ENCODE measurements around the gene MFAP3.
"Not testable (repeated sequence)": the region's sequence is repeated elsewhere in the genome, so short reads cannot be mapped to it uniquely, and the experiment has no call there.

MFAP3 gene

DNA sequence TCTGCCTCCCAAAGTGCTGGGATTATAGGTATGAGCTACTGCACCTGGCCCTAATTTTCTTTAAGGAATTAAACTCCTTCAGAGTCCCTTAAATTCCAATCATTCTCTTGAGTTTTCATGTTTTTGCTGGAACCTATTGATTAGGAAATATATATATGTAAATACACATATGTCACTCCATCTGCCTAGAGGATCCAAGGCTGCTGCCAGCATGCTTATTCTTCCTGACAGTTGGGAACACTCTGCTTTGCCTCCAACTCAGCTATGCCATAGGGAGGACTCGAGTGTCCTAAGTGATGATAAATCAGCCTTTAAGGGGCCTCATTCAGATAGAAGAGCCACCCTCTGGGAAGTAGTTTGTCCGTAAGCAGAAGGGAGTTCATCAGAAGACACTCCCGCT is 21.8 kb downstream of the MFAP3 start:
- Histone ChIP-seq H3K27me3 (replicated peaks in 2 of 5; ENCODE audit: control insufficient read depth in 4 of 5, insufficient read depth in 5 of 5, low read length in 4 of 5) (no peaks in the 10 kb centered on the region), H3K9me3 (ENCODE audit: control extremely low read depth in 1 of 5, control insufficient read depth in 4 of 5, insufficient read depth in 2 of 5, low read depth in 1 of 5, low read length in 4 of 5) (no peaks in the 10 kb centered on the region), H3K27ac (ENCODE audit: insufficient read depth in 1 of 2, low read depth in 1 of 2, low read length in 2 of 2, poor library complexity in 1 of 2, severe bottlenecking in 2 of 2) (no peak overlapping the region), H3K36me3 (ENCODE audit: control insufficient read depth in 4 of 4, insufficient read depth in 4 of 4, low read length in 3 of 4) (peaks cover 0 to 3% (median 0%) of the 10 kb centered on the region in 4 experiments), H3K4me1 (ENCODE audit: control extremely low read depth in 1 of 4, control insufficient read depth in 4 of 4, insufficient read depth in 4 of 4, low read length in 3 of 4) (no peaks in the 10 kb centered on the region), H3K4me3 (ENCODE audit: control insufficient read depth in 1 of 7, extremely low read depth in 1 of 7, insufficient read depth in 4 of 7, low read depth in 2 of 7, low read length in 6 of 7) (no peak overlapping the region)
- ChIA-PET CTCF (interaction anchor here (1.1 to 2.5 kb wide), 3 partner anchors 10 to 86 kb away, joined by 3 to 14 read pairs (median 4); no protein-coding TSS in a partner anchor), POLR2A (interaction anchor here (0.6 kb wide), 1 partner anchor 17 kb away, joined by 3 read pairs; no protein-coding TSS in a partner anchor)
- DNase-seq: no peak
- 94% methylated on average over 3 of the region's 3 CpGs for WGBS (ENCODE audit: insufficient coverage)

DNA sequence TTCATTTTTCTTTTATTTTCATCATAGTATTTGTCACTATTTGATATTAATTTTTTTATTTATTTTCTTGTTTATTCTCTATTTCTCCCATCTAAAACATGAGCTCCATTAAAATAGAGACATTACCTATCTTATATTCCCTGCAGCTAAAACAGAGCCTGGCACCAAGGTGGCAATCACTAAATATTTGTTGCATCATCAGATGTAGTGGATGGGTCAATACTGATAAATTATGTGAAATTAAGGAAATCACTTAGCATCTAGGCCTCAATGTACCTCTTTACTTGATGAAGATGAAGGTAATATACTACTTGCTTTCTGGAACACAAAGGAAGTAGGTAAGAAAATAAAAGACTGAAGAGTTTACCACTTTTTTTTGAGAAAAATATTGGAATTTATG is 24.6 kb downstream of the MFAP3 start:
- Histone ChIP-seq H3K9me3 (ENCODE audit: control extremely low read depth in 1 of 5, control insufficient read depth in 4 of 5, insufficient read depth in 2 of 5, low read depth in 1 of 5, low read length in 4 of 5) (no peaks in the 10 kb centered on the region), H3K36me3 (ENCODE audit: control insufficient read depth in 4 of 4, insufficient read depth in 4 of 4, low read length in 3 of 4) (no peaks in the 10 kb centered on the region), H3K27ac (ENCODE audit: insufficient read depth in 1 of 2, low read depth in 1 of 2, low read length in 2 of 2, poor library complexity in 1 of 2, severe bottlenecking in 2 of 2) (no peak overlapping the region), H3K27me3 (replicated peaks in 2 of 5; ENCODE audit: control insufficient read depth in 4 of 5, insufficient read depth in 5 of 5, low read length in 4 of 5) (no peaks in the 10 kb centered on the region), H3K4me1 (ENCODE audit: control extremely low read depth in 1 of 4, control insufficient read depth in 4 of 4, insufficient read depth in 4 of 4, low read length in 3 of 4) (no peaks in the 10 kb centered on the region), H3K4me3 (ENCODE audit: control insufficient read depth in 1 of 7, extremely low read depth in 1 of 7, insufficient read depth in 4 of 7, low read depth in 2 of 7, low read length in 6 of 7) (no peak overlapping the region)
- POLR2A ChIA-PET: no interaction called here
- CTCF ChIA-PET: interaction anchor here (0.6 to 1.9 kb wide), 2 partner anchors 9 to 79 kb away, joined by 4 to 7 read pairs; no protein-coding TSS in a partner anchor
- no peak for DNase-seq

DNA sequence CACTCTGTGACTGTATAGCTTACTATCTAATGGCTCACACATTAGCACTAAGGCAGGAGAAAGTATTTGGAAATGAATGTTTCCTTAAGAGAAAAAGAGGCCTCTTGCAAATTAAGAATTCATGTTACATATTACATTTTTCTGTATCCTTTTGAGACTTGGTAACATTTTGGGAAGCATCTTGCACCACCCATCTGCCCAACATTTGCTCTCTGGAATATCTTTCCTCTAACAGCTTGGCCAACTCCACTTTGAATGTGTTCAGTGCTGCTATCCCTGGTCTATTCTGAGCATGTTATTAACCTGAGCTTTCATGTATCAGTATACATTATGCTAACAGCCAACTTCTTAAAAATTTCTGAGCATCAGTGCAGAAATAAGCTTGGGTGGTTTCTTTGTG is 27.2 kb downstream of the MFAP3 start:
- ChIA-PET CTCF (no interaction called here), POLR2A (no interaction called here)
- Histone ChIP-seq H3K27me3 (replicated peaks in 2 of 5; ENCODE audit: control insufficient read depth in 4 of 5, insufficient read depth in 5 of 5, low read length in 4 of 5) (no peaks in the 10 kb centered on the region), H3K27ac (ENCODE audit: insufficient read depth in 1 of 2, low read depth in 1 of 2, low read length in 2 of 2, poor library complexity in 1 of 2, severe bottlenecking in 2 of 2) (no peak overlapping the region), H3K9me3 (ENCODE audit: control extremely low read depth in 1 of 5, control insufficient read depth in 4 of 5, insufficient read depth in 2 of 5, low read depth in 1 of 5, low read length in 4 of 5) (no peaks in the 10 kb centered on the region), H3K4me3 (ENCODE audit: control insufficient read depth in 1 of 7, extremely low read depth in 1 of 7, insufficient read depth in 4 of 7, low read depth in 2 of 7, low read length in 6 of 7) (no peak overlapping the region), H3K36me3 (ENCODE audit: control insufficient read depth in 4 of 4, insufficient read depth in 4 of 4, low read length in 3 of 4) (no peaks in the 10 kb centered on the region), H3K4me1 (ENCODE audit: control extremely low read depth in 1 of 4, control insufficient read depth in 4 of 4, insufficient read depth in 4 of 4, low read length in 3 of 4) (no peaks in the 10 kb centered on the region)
- DNase-seq: no peak

DNA sequence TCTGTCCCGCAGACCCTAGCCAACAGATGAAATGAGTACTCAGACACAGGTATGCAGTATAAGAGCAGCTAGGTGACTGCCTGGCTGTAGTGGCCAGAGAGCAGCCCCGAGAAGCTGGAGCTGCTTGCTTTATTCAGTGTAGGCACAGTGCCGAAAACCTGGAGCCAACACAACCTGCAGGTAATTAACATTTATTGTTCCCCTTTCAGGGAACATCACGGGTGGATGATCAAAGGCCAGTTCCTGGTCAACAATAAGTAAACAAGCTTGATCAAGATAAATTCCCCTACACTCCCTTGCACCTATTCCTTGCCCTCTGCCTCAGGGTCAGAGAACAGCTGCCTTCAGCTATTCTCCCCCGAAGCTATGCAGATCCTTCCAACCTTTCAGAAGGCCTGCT is 31.1 kb downstream of the MFAP3 start:
- H3K27ac ChIP-seq (ENCODE audit: insufficient read depth in 1 of 2, low read depth in 1 of 2, low read length in 2 of 2, poor library complexity in 1 of 2, severe bottlenecking in 2 of 2); POLR2A ChIA-PET: not testable (repeated sequence)
- CTCF ChIA-PET: interaction anchor here (1.0 to 9.3 kb wide), 6 partner anchors 11 to 337 kb away, joined by 3 to 106 read pairs (median 4); no protein-coding TSS in a partner anchor

DNA sequence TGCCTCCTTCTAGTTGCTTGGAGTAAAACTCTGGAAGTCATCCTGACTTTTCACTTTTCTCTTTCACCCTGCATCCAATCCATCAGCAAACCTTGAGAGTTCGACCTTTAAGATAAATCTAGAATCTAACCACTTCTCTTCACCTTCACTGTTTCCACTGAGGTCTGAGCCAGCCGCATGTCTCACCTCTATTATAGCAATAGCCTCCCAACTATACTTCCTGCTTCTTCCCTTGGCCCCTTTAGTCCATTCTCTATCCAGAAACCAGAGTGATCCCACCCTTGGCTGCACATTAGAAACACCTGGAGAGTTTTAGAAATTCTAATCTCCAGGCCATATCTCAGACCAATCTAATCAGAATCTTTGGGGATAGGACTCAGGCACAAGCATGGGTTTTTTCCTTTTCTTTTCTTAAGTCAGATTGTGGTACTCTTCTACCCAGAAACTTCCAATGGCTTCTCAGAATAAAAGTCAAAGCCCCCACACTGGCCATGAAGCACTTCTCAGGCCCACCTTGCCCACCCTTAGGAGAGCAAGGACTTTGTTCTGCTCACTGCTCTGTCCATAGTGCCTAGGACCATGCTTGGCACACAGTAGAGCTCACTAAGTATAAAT is 33.1 kb downstream of the MFAP3 start:
- Histone ChIP-seq H3K27me3 (replicated peaks in 2 of 5; ENCODE audit: control insufficient read depth in 4 of 5, insufficient read depth in 5 of 5, low read length in 4 of 5) (no peaks in the 10 kb centered on the region), H3K9me3 (ENCODE audit: control extremely low read depth in 1 of 5, control insufficient read depth in 4 of 5, insufficient read depth in 2 of 5, low read depth in 1 of 5, low read length in 4 of 5) (no peaks in the 10 kb centered on the region), H3K36me3 (ENCODE audit: control insufficient read depth in 4 of 4, insufficient read depth in 4 of 4, low read length in 3 of 4) (no peaks in the 10 kb centered on the region), H3K4me3 (ENCODE audit: control insufficient read depth in 1 of 7, extremely low read depth in 1 of 7, insufficient read depth in 4 of 7, low read depth in 2 of 7, low read length in 6 of 7) (peak overlapping the region in 2 of 7 experiments; percentile 31 to 37), H3K4me1 (ENCODE audit: control extremely low read depth in 1 of 4, control insufficient read depth in 4 of 4, insufficient read depth in 4 of 4, low read length in 3 of 4) (peaks cover 0 to 7% (median 2%) of the 10 kb centered on the region in 4 experiments), H3K27ac (ENCODE audit: insufficient read depth in 1 of 2, low read depth in 1 of 2, low read length in 2 of 2, poor library complexity in 1 of 2, severe bottlenecking in 2 of 2) (no peak overlapping the region)
- 83% methylated on average over 2 of the region's 2 CpGs for WGBS (ENCODE audit: insufficient coverage)
- ChIA-PET POLR2A (no interaction called here), CTCF (interaction anchor here (0.6 to 9.3 kb wide), 40 partner anchors 9 to 568 kb away, joined by 3 to 106 read pairs (median 4); partner anchors contain the start of genes FAM114A2, GALNT10 and MFAP3)
- DNase-seq: no peak

More for the DNA sequence above, 31.1 kb downstream of the MFAP3 start:
- 97% methylated on average over 4 of the region's 5 CpGs for WGBS (ENCODE audit: insufficient coverage)
- H3K36me3 ChIP-seq (ENCODE audit: control insufficient read depth in 4 of 4, insufficient read depth in 4 of 4, low read length in 3 of 4); H3K4me1 ChIP-seq (ENCODE audit: control extremely low read depth in 1 of 4, control insufficient read depth in 4 of 4, insufficient read depth in 4 of 4, low read length in 3 of 4); DNase-seq; H3K9me3 ChIP-seq (ENCODE audit: control extremely low read depth in 1 of 5, control insufficient read depth in 4 of 5, insufficient read depth in 2 of 5, low read depth in 1 of 5, low read length in 4 of 5); H3K4me3 ChIP-seq (ENCODE audit: control insufficient read depth in 1 of 7, extremely low read depth in 1 of 7, insufficient read depth in 4 of 7, low read depth in 2 of 7, low read length in 6 of 7); H3K27me3 ChIP-seq (replicated peaks in 2 of 5; ENCODE audit: control insufficient read depth in 4 of 5, insufficient read depth in 5 of 5, low read length in 4 of 5): not testable (repeated sequence)

DNA sequence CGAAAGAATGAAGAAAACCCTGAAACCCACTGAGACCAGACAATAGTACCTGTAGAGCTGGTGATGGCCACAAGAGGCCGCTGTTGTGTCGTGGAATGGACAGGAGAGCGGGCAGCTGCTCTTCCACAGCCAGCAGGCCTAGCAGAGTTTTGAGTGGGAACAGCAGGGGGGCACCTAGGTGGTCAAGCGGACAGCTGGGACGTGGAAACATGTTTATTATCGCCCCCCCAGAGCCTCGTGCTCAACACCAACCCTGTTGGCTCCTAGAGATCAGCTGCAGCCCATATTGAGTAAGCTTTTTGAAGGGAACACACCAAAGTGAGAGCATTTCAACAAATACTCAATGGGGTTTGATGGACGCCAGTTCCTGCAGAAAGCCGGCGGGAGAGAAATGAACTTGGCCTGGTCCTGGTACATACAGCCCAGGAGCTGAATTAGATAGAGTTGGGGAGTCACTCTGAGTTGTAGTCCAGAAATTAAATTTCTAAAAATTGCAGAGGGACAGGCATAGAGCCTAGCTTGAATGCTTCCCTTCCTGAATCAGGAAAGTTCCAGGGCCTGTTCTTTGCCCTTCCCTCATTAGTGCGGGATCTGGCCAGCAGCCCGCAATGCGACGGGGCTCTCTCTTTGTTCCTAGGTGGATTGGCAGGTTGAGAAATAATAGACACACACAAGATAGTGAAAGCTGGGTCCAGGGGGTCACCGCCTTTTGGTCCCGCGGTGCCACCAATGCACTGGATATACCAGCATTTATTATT is 33.8 kb downstream of the MFAP3 start:
- CTCF ChIA-PET: interaction anchor here (0.6 to 9.3 kb wide), 41 partner anchors 10 to 568 kb away, joined by 3 to 106 read pairs (median 4); partner anchors contain the start of genes FAM114A2, GALNT10 and MFAP3
- Histone ChIP-seq H3K9me3 (ENCODE audit: control extremely low read depth in 1 of 5, control insufficient read depth in 4 of 5, insufficient read depth in 2 of 5, low read depth in 1 of 5, low read length in 4 of 5) (no peaks in the 10 kb centered on the region), H3K36me3 (ENCODE audit: control insufficient read depth in 4 of 4, insufficient read depth in 4 of 4, low read length in 3 of 4) (no peaks in the 10 kb centered on the region), H3K27ac (ENCODE audit: insufficient read depth in 1 of 2, low read depth in 1 of 2, low read length in 2 of 2, poor library complexity in 1 of 2, severe bottlenecking in 2 of 2) (no peak overlapping the region), H3K4me1 (ENCODE audit: control extremely low read depth in 1 of 4, control insufficient read depth in 4 of 4, insufficient read depth in 4 of 4, low read length in 3 of 4) (peaks cover 0 to 7% (median 2%) of the 10 kb centered on the region in 4 experiments), H3K27me3 (replicated peaks in 2 of 5; ENCODE audit: control insufficient read depth in 4 of 5, insufficient read depth in 5 of 5, low read length in 4 of 5) (no peaks in the 10 kb centered on the region), H3K4me3 (ENCODE audit: control insufficient read depth in 1 of 7, extremely low read depth in 1 of 7, insufficient read depth in 4 of 7, low read depth in 2 of 7, low read length in 6 of 7) (peak overlapping the region in 1 of 7 experiments; percentile 37)
- 44% methylated on average over 15 of the region's 18 CpGs for WGBS (ENCODE audit: insufficient coverage)
- POLR2A ChIA-PET: no interaction called here
- peak; percentile 72 to 84 (median 76) for DNase-seq

Data from common myeloid progenitor, CD34-positive (primary cell).